TTC549 (cell line): ENCODE measurements around the gene SLC25A22.

Experiments
- FAIRE-seq: peaks from 2 replicates; lab custom pipeline; 2012; peaks lifted over from hg19 to GRCh38; lab: Jason Lieb, UNC

SLC25A22 gene

DNA sequence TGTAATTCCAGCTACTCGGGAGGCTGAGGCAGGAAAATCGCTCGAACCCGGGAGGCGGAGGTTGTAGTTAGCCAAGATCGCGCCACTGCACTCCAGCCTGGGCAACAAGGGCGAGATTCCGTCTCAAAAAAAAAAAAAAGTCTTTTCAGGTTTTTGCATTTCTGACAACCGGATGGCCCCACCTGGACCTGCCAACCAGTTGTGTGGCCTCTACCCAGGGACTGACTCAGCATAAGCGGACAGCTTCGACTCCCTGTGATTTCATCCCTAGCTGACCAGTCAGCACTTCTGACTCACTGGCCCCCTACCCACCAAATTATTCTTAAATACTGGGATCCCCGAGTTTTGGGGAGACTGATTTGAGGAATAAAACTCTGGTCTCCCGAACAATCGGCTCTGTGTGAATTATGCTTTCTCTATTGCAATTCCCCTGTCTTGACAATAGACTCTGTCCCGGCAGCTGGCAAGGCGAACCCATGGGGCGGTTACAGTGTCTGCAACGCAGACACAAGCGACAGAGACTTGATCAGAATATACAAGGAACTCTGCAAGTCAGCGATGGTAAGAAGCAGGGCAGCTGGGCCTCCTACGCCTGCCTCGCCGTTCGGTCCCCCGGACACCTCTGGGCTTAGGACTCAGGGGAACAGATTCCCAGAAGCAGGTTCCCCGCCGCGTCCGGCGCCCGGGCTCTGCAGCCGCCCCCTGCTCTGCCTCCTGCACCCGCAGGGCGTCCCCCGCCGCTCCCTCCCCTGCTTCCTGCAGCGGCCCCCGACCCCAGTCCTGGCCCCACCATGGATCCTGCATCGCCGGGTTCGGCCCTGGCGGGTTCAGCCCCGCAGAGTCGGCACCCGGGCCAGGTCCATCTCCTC lies 51.6 kb downstream of the SLC25A22 start:
- FAIRE-seq = no peak

DNA sequence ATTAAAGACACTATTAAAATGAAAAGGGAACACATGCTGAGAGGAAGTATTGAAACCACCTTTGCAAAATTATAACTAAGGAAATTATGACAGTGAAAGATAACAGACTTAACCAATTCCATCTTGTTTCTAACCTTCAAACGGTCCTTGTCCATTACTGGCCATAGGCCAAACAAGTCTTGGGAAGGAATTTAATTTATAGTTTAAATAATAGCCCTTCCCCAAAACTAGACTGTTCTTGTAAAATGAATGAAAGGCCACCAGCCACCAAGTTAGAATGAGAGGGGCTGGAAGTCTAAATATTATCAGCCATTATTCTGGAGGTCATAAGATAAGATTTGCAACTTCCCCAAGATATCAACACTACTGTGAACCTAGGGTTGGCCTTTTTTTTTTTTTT lies 52.7 kb downstream of the SLC25A22 start:
- no peak for FAIRE-seq

DNA sequence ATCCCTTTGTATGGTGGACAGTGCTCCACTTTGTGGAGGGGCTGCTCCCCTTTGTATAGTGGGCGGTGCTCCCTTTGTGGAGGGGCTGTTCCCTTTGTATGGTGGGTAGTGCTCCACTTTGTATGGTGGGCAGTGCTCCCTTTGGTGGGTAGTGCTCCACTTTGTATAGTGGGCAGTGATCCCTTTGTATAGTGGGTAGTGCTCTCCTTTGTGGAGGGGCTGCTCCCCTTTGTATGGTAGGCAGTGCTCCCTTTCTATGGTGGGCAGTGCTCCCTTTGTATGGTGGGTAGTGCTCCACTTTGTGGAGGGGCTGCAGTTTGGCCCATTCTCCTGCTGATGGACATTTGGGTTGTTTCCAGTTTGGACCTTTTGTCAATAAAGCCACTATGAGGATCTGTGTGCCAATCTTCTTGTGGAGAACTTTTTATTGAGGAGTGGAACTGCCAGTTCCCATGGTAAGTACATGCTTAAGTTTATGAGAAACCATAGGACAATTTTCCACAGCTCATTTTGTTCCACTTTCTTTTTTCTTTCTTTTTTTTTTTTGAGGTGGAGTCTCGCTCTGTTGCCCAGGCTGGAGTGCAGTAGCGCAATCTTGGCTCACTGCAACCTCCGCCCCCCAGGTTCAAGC lies 55.4 kb downstream of the SLC25A22 start:
- FAIRE-seq = no peak

DNA sequence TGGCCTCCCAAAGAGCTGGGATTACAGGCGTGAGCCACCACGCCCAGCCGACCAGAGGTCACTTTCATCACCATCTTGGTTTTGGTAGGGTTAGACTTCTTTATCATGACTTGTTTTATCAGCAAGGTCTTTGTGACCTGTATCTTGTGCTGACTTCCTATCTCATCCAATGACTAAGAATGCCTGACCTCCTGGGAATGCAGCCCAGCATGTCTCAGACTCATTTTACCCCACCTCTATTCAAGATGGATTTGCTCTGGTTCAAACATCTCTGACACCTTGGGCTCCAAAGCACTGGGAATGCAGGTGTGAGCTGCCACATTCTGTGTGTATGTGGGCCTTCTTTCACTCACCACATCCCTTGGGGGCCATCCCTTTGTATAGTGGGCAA lies 55.9 kb downstream of the SLC25A22 start:
- no peak for FAIRE-seq
